Activated CD8-positive, alpha-beta memory T cell treated with anti-CD3 and anti-CD28 coated beads, Interleukin-2, amount 10 ng/mL, durations not matched to agents 7 days and 5 days (primary cell): Measurements from ENCODE around the gene PGK1. TPM values are rescaled to one million over a fixed set of nuclear protein-coding genes. Genes with fewer than 3 reads are reported as not detected.
"Not testable (repeated sequence)": the region's sequence is repeated elsewhere in the genome, so short reads cannot be mapped to it uniquely, and the experiment has no call there.

Experiments used
- ATAC-seq: fragments of 150-1000 bp; cut with Tn5 transposase; one replicate; pipeline ENCODE4 v1.10.0; 2021; ENCODE audit warnings: moderate library complexity
- CTCF ChIA-PET: fragments of 350-600 bp; sonication (Branson Sonifier 250); formaldehyde crosslinking; loops from one replicate; lab custom pipeline; 2021; ENCODE audit warnings: antibody characterized with exemption; lab: Charles Lee
- DNase-seq: peaks from one replicate; pipeline ENCODE4 v3.0.0-alpha.2; 2020
- H3K27ac Mint-ChIP-seq: one replicate; pipeline ENCODE4 v1.8.0; 2021; ENCODE audit warnings: mild to moderate bottlenecking, mixed read lengths
- H3K27me3 Mint-ChIP-seq: one replicate; pipeline ENCODE4 v1.8.0; 2021; ENCODE audit warnings: mixed read lengths
- H3K36me3 Mint-ChIP-seq: one replicate; pipeline ENCODE4 v1.8.0; 2021; ENCODE audit warnings: mild to moderate bottlenecking, mixed read lengths
- H3K4me1 Mint-ChIP-seq: one replicate; pipeline ENCODE4 v1.8.0; 2021; ENCODE audit warnings: mixed read lengths
- H3K4me3 Mint-ChIP-seq: one replicate; pipeline ENCODE4 v1.8.0; 2021; ENCODE audit warnings: mild to moderate bottlenecking, moderate library complexity, mixed read lengths
- H3K9me3 Mint-ChIP-seq: one replicate; pipeline ENCODE4 v1.8.0; 2022; ENCODE audit warnings: low read depth, mixed read lengths
- total RNA-seq, 2 experiments: library from RNA; stranded (reverse); gene quantifications; one replicate each; pipeline ENCODE4 v1.2.3, GENCODE V29; 2021

The PGK1 gene
- total RNA-seq, result 100 to 1,000 TPM; 782 to 877 TPM

DNA sequence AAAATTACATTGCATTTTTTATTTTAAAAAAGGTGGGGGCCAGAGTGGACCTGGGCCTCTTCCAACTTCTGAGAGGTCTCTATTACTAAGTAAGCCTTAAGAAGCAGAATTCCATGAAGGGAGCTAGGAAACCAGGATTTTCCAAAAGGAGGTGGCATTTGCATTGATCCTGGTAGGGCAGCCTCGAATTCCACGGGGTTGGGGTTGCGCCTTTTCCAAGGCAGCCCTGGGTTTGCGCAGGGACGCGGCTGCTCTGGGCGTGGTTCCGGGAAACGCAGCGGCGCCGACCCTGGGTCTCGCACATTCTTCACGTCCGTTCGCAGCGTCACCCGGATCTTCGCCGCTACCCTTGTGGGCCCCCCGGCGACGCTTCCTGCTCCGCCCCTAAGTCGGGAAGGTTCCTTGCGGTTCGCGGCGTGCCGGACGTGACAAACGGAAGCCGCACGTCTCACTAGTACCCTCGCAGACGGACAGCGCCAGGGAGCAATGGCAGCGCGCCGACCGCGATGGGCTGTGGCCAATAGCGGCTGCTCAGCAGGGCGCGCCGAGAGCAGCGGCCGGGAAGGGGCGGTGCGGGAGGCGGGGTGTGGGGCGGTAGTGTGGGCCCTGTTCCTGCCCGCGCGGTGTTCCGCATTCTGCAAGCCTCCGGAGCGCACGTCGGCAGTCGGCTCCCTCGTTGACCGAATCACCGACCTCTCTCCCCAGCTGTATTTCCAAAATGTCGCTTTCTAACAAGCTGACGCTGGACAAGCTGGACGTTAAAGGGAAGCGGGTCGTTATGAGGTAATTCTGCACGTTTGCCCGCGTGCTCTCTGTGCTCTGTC, at the start of gene PGK1:
PGK1 (plus strand) TSS at position 626 of the 824 bp plus-strand sequence; CDS start at position 719, 93 bp downstream.
- Mint-ChIP-seq H3K36me3 (peaks cover 46% of the 10 kb centered on the region), H3K27ac (peak within 1 kb of the TSS; percentile 90), H3K9me3 (no peaks in the 10 kb centered on the region), H3K27me3 (no peaks in the 10 kb centered on the region), H3K4me1 (peaks cover 40% of the 10 kb centered on the region), H3K4me3 (peak within 1 kb of the TSS; percentile 95)
- DNase-seq (peak; percentile 97), ATAC-seq (peak; percentile 95)
- CTCF ChIA-PET, result interaction anchor here (0.9 to 2.1 kb wide), 3 partner anchors 11 to 205 kb away, joined by 3 to 8 read pairs (median 7); partner anchors contain the start of gene COX7B

GRCh38 chrX:78063687-78064086, 40.4 kb upstream of the PGK1 start:
- no peak overlapping the region for H3K4me3 Mint-ChIP-seq
- peaks cover 3% of the 10 kb centered on the region for H3K36me3 Mint-ChIP-seq
- CTCF ChIA-PET, result interaction anchor here (0.6 kb wide), 1 partner anchor 20 kb away, joined by 3 read pairs; no protein-coding TSS in a partner anchor
- no peaks in the 10 kb centered on the region for H3K27me3 Mint-ChIP-seq
- H3K27ac Mint-ChIP-seq, result no peak overlapping the region
- DNase-seq, result no peak
- ATAC-seq, result no peak
- no peaks in the 10 kb centered on the region for H3K9me3 Mint-ChIP-seq
- peaks cover 24% of the 10 kb centered on the region for H3K4me1 Mint-ChIP-seq

DNA sequence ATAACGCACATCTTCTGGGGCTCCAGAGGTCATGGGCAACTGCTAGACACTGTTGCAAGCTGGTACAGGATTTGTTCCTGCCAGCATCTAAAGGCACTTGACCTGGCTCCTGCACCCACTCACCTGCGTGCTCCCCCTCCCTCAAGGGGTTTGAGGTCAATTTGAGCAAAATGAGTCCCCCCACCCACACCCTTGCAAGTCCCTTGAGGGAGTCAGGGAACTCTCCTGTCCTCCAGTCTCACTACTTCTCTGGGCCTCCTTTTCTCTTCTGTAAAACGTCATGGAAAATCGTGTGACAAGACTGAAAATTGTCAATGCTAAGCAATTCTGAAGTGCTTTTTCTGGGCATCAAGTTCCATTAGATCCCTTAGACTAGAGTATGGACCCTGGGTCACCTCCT, 39.9 kb upstream of the PGK1 start:
- Mint-ChIP-seq H3K4me1 (peaks cover 24% of the 10 kb centered on the region), H3K4me3 (no peak overlapping the region), H3K27me3 (no peaks in the 10 kb centered on the region), H3K27ac (no peak overlapping the region), H3K9me3 (no peaks in the 10 kb centered on the region), H3K36me3 (peaks cover 3% of the 10 kb centered on the region)
- ATAC-seq, result no peak
- CTCF ChIA-PET, result interaction anchor here (0.6 to 1.5 kb wide), 2 partner anchors 20 to 29 kb away, joined by 3 to 5 read pairs; no protein-coding TSS in a partner anchor
- no peak for DNase-seq

GRCh38 chrX:78064698-78065601, 39.1 kb upstream of the PGK1 start:
- not testable (repeated sequence) for H3K27me3 Mint-ChIP-seq, H3K36me3 Mint-ChIP-seq, H3K4me3 Mint-ChIP-seq, H3K9me3 Mint-ChIP-seq
- DNase-seq, result peak; percentile 47
- Mint-ChIP-seq H3K4me1 (peaks cover 24% of the 10 kb centered on the region), H3K27ac (peak overlapping the region; percentile 87)
- peak; percentile 89 for ATAC-seq
- CTCF ChIA-PET, result interaction anchor here (0.6 to 1.5 kb wide), 2 partner anchors 28 to 39 kb away, joined by 3 to 5 read pairs; no protein-coding TSS in a partner anchor

DNA sequence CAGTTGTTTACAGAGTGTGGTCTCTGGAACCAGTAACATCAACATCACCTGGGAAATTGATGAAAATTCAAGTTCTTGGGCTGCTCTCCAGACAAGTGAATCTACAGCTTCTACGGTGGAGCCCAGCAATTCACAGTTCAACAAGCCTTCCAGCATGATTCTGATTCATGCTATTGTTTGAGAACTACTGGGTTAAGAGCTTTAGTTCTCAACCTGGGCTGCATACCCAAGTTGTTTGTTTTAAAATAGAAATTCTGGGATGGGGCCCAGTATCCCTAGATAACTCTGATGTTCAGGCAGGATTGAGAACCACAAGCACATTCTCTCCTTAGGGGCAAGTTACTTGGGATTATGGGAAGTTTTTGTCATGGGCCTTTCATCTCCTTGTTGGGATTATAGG, 37.9 kb upstream of the PGK1 start:
- CTCF ChIA-PET, result no interaction called here
- ATAC-seq (no peak), DNase-seq (no peak)
- no peaks in the 10 kb centered on the region for H3K27me3 Mint-ChIP-seq
- H3K9me3 Mint-ChIP-seq, result no peaks in the 10 kb centered on the region
- peaks cover 24% of the 10 kb centered on the region for H3K4me1 Mint-ChIP-seq
- peaks cover 3% of the 10 kb centered on the region for H3K36me3 Mint-ChIP-seq
- H3K27ac Mint-ChIP-seq, result no peak overlapping the region
- no peak overlapping the region for H3K4me3 Mint-ChIP-seq

GRCh38 chrX:78071331-78071730, 32.7 kb upstream of the PGK1 start:
- ATAC-seq (no peak), DNase-seq (no peak)
- peaks cover 4% of the 10 kb centered on the region for H3K9me3 Mint-ChIP-seq
- CTCF ChIA-PET, result interaction anchor here (2.5 kb wide), 1 partner anchor 21 kb away, joined by 9 read pairs; no protein-coding TSS in a partner anchor
- H3K4me3 Mint-ChIP-seq, result no peak overlapping the region
- peaks cover 29% of the 10 kb centered on the region for H3K4me1 Mint-ChIP-seq
- no peaks in the 10 kb centered on the region for H3K27me3 Mint-ChIP-seq
- peaks cover 17% of the 10 kb centered on the region for H3K36me3 Mint-ChIP-seq
- H3K27ac Mint-ChIP-seq, result no peak overlapping the region

- Mint-ChIP-seq H3K4me3 (peak overlapping the region; percentile 53), H3K36me3 (peaks cover 25% of the 10 kb centered on the region), H3K4me1 (peaks cover 23% of the 10 kb centered on the region), H3K27ac (peak overlapping the region; percentile 92)
- DNase-seq (peak; percentile 87), ATAC-seq (peak; percentile 86)
- H3K9me3 Mint-ChIP-seq, H3K27me3 Mint-ChIP-seq: not testable (repeated sequence)
- CTCF ChIA-PET, result interaction anchor here (2.5 kb wide), 1 partner anchor 19 kb away, joined by 9 read pairs; no protein-coding TSS in a partner anchor
Measured at GRCh38 chrX:78073147-78074077, 30.6 kb upstream of the PGK1 start.

- no peak overlapping the region for H3K4me3 Mint-ChIP-seq
- peaks cover 25% of the 10 kb centered on the region for H3K36me3 Mint-ChIP-seq
- CTCF ChIA-PET, result interaction anchor here (2.5 kb wide), 1 partner anchor 18 kb away, joined by 9 read pairs; no protein-coding TSS in a partner anchor
- ATAC-seq (peak; percentile 24), DNase-seq (no peak)
- H3K9me3 Mint-ChIP-seq, result peaks cover 4% of the 10 kb centered on the region
- H3K4me1 Mint-ChIP-seq, result peaks cover 23% of the 10 kb centered on the region
- no peaks in the 10 kb centered on the region for H3K27me3 Mint-ChIP-seq
- H3K27ac Mint-ChIP-seq, result no peak overlapping the region
Measured at GRCh38 chrX:78074088-78074487, 30.0 kb upstream of the PGK1 start.

DNA sequence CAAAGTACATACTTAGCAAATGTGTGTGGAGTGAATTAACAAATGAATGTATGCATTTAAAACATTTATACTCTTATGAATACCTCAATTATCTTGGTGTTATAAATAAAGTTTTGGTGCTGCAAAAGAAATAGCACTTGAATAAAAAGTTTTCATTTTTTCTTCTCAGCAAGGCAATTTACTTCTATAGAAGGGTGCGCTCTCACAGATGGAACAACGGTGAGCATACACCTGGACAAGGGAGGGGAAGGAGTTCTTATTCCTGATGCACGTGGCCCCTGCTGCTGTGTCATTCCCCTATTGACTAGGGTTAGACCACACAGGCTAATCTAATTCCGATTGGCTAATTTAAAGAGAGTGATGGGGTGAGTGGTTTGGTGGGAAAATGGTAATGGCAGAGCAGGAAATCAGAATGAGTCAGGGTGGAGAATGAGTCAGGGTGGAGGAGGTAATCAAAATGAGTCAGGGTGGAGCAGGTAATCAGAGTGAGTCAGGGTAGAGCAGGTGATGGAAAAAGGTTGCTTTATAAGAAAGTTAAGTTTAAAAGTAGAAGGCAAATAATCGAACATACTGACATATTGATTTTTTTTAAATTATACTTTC, 28.2 kb upstream of the PGK1 start:
- H3K27me3 Mint-ChIP-seq, result no peaks in the 10 kb centered on the region

GRCh38 chrX:78081413-78081812, 22.6 kb upstream of the PGK1 start:
- H3K27me3 Mint-ChIP-seq, H3K9me3 Mint-ChIP-seq, ATAC-seq, H3K4me3 Mint-ChIP-seq, DNase-seq, H3K4me1 Mint-ChIP-seq, CTCF ChIA-PET, H3K27ac Mint-ChIP-seq: not testable (repeated sequence)
- H3K36me3 Mint-ChIP-seq, result peaks cover 14% of the 10 kb centered on the region

More for the DNA sequence above, 28.2 kb upstream of the PGK1 start:
- H3K27ac Mint-ChIP-seq, result peak overlapping the region; percentile 84
- CTCF ChIA-PET, result no interaction called here
- no peak overlapping the region for H3K4me3 Mint-ChIP-seq
- peaks cover 28% of the 10 kb centered on the region for H3K36me3 Mint-ChIP-seq
- ATAC-seq (no peak), DNase-seq (peak; percentile 48)
- peaks cover 23% of the 10 kb centered on the region for H3K4me1 Mint-ChIP-seq
- peaks cover 4% of the 10 kb centered on the region for H3K9me3 Mint-ChIP-seq

GRCh38 chrX:78092296-78092695, 11.8 kb upstream of the PGK1 start:
- Mint-ChIP-seq H3K4me1 (peaks cover 12% of the 10 kb centered on the region), H3K4me3 (no peak overlapping the region), H3K36me3 (no peaks in the 10 kb centered on the region), H3K27ac (peak overlapping the region; percentile 24), H3K27me3 (peaks cover 5% of the 10 kb centered on the region), H3K9me3 (no peaks in the 10 kb centered on the region)
- CTCF ChIA-PET, result interaction anchor here (0.6 to 2.9 kb wide), 11 partner anchors 9 to 499 kb away, joined by 3 to 11 read pairs (median 5); partner anchors contain the start of genes ATP7A, COX7B and PGK1
- DNase-seq (peak; percentile 50), ATAC-seq (peak; percentile 80)

- ATAC-seq (no peak), DNase-seq (no peak)
- CTCF ChIA-PET, result interaction anchor here (1.4 kb wide), 1 partner anchor 199 kb away, joined by 3 read pairs; the partner anchor contains the start of gene COX7B
- peaks cover 6% of the 10 kb centered on the region for H3K36me3 Mint-ChIP-seq
- no peak overlapping the region for H3K4me3 Mint-ChIP-seq
- H3K4me1 Mint-ChIP-seq, result peaks cover 21% of the 10 kb centered on the region
- no peak overlapping the region for H3K27ac Mint-ChIP-seq
- H3K9me3 Mint-ChIP-seq, result no peaks in the 10 kb centered on the region
- H3K27me3 Mint-ChIP-seq, result no peaks in the 10 kb centered on the region
Measured at GRCh38 chrX:78098108-78098507, 5.9 kb upstream of the PGK1 start.
